K562 (cell line): ENCODE results near the gene AKAP10. TPM values are rescaled to one million over a fixed set of nuclear protein-coding genes. Genes with fewer than 3 reads are reported as not detected.

ENCODE experiments used
- ATAC-seq: fragments of 200-7000 bp; cut with Tn5 transposase; 3 replicates; pipeline ENCODE4 v1.9.1; 2020; ENCODE audit warnings: moderate library complexity
- BruUV-seq: library from RNA; stranded (reverse); fragments of 400-500 nt; replicated peaks from 2 replicates; lab custom pipeline; 2021; lab: Mats Ljungman, UMichigan
- CTCF ChIA-PET: fragments of 300-600 bp; formaldehyde crosslinking; extraction: SDS; loops from one replicate; lab custom pipeline; 2021; ENCODE audit warnings: low intra/inter-chr PET ratio; lab: Yijun Ruan, JAX
- POLR2A ChIA-PET: fragments of 300-600, 350-650 bp; sonication (Branson Sonifier 250); formaldehyde crosslinking; extraction: SDS; loops from one replicate; lab custom pipeline; 2021; ENCODE audit warnings: antibody characterized with exemption, inconsistent platforms; lab: Yijun Ruan, JAX
- DNase-seq, 4 experiments: peaks; one replicate each; pipeline versions ENCODE4 v3.0.0 to v3.0.0-alpha.2; 2011 to 2018; ENCODE audit warnings: low spot score in 3 of 4, mixed read lengths in 3 of 4; ENCODE audit errors: extremely low read depth in 1 of 4
- FAIRE-seq: peaks from 2 replicates; lab custom pipeline; 2011; peaks lifted over from hg19 to GRCh38; lab: Jason Lieb, UNC
- H2AFZ ChIP-seq: 2 replicates; pipeline ENCODE4 v1.6.0; 2011; ENCODE audit warnings: low read depth, low read length, control low read depth, inconsistent platforms
- H3K27ac ChIP-seq: fragments of 200-600 bp; 3 replicates; pipeline ENCODE4 v1.8.0; 2011; ENCODE audit warnings: low read depth, mild to moderate bottlenecking, control low read depth, inconsistent platforms, low read length, moderate library complexity, mixed read lengths; ENCODE audit errors: extremely low read depth
- H3K27me3 ChIP-seq, 2 experiments: fragments of 300-600 bp in 1 of 2; 2 replicates in 1 of 2; 3 replicates in 1 of 2; pipeline versions ENCODE4 v1.6.0 to v1.8.0; 2011; ENCODE audit warnings: inconsistent platforms in 2 of 2, low read length in 2 of 2, mild to moderate bottlenecking in 1 of 2, mixed read lengths in 1 of 2, moderate library complexity in 1 of 2; ENCODE audit not compliant: control insufficient read depth in 2 of 2, insufficient read depth in 2 of 2
- H3K36me3 ChIP-seq: fragments of 300-600 bp; 3 replicates; pipeline ENCODE4 v1.8.0; 2011; ENCODE audit warnings: mild to moderate bottlenecking, low read length, inconsistent platforms; ENCODE audit not compliant: control insufficient read depth, insufficient read depth
- H3K4me1 ChIP-seq, 2 experiments: fragments of 200-600 bp in 1 of 2; replicated peaks in 1 of 2; 2 replicates in 1 of 2; 3 replicates in 1 of 2; pipeline versions ENCODE4 v1.5.1 to v1.8.0; 2011; ENCODE audit warnings: inconsistent platforms in 2 of 2, low read length in 2 of 2, mild to moderate bottlenecking in 1 of 2, mixed read lengths in 1 of 2, moderate library complexity in 1 of 2; ENCODE audit not compliant: control insufficient read depth in 2 of 2, insufficient read depth in 2 of 2
- H3K4me2 ChIP-seq: 2 replicates; pipeline ENCODE4 v1.6.1; 2011; ENCODE audit warnings: low read length, control low read depth, inconsistent platforms, mixed read lengths; ENCODE audit not compliant: insufficient read depth
- H3K4me3 ChIP-seq: fragments of 200-600 bp; sonication (generic), shearing (Covaris generic); 2 replicates; pipeline ENCODE4 v1.5.1; 2016; ENCODE audit warnings: control low read depth, inconsistent platforms
- H3K79me2 ChIP-seq: fragments of 200-600 bp; 3 replicates; pipeline ENCODE4 v1.8.0; 2011; ENCODE audit warnings: low read length, inconsistent platforms; ENCODE audit not compliant: control insufficient read depth, insufficient read depth
- H3K9ac ChIP-seq, 2 experiments: 2 replicates each; pipeline versions ENCODE4 v1.6.0 to v1.6.1; 2011; ENCODE audit warnings: low read depth in 2 of 2, low read length in 2 of 2, control low read depth in 1 of 2, inconsistent platforms in 1 of 2, mild to moderate bottlenecking in 1 of 2, mixed read lengths in 1 of 2; ENCODE audit not compliant: insufficient read depth in 1 of 2
- H3K9me1 ChIP-seq: one replicate; pipeline ENCODE4 v1.6.0; 2011; ENCODE audit warnings: inconsistent platforms, mild to moderate bottlenecking, low read length, moderate library complexity; ENCODE audit not compliant: control insufficient read depth, insufficient read depth
- H3K9me3 ChIP-seq: replicated peaks from 2 replicates; pipeline ENCODE4 v1.5.1; 2011; ENCODE audit warnings: low read depth, low read length, inconsistent platforms; ENCODE audit not compliant: control insufficient read depth, insufficient read depth
- H4K20me1 ChIP-seq: replicated peaks from 2 replicates; pipeline ENCODE4 v1.6.1; 2011; ENCODE audit warnings: low read length, inconsistent platforms, mixed read lengths; ENCODE audit not compliant: control insufficient read depth, insufficient read depth
- AFF1 ChIP-seq, 2 experiments: fragments of 450-650 bp; IDR thresholded peaks; 2 replicates each; pipeline ENCODE4 v1.6.1; 2018; ENCODE audit warnings: mild to moderate bottlenecking in 2 of 2, low read depth in 1 of 2; ENCODE audit not compliant: partially characterized antibody in 2 of 2
- KDM5B ChIP-seq: fragments of 200-600 bp; sonication (generic); IDR thresholded peaks from 2 replicates; pipeline ENCODE4 v1.6.1; 2012; ENCODE audit warnings: low read depth, mild to moderate bottlenecking, moderate library complexity, low read length, control low read depth, inconsistent platforms; ENCODE audit not compliant: insufficient replicate concordance
- MEF2D ChIP-seq: conservative IDR thresholded peaks from 2 replicates; pipeline ENCODE4 v1.6.1; 2016; ENCODE audit warnings: low read depth, missing genetic modification characterization, missing compliant biosample characterization
- WGBS: fragments of 100-300 bp; shearing (Covaris generic); methylation state at CpG from one replicate; pipeline ENCODE4 v1.1.6; 2016; ENCODE audit warnings: low coverage, mixed read lengths; ENCODE audit not compliant: insufficient coverage; ENCODE audit errors: missing lambda C conversion rate; 5-methylcytosine and 5-hydroxymethylcytosine counted together
- in situ Hi-C: fragments of 300-500 bp; cut with MboI; formaldehyde crosslinking; loops from 4 replicates; pipeline ENCODE4 v1.15.0; 2018; ENCODE audit warnings: inconsistent platforms, mixed read lengths
- intact Hi-C: fragments of 100-400 bp; cut with micrococcal nuclease; formaldehyde crosslinking; loops from 2 replicates; pipeline ENCODE4 v1.14.2; 2022
- polyA plus RNA-seq, 8 experiments: library from polyadenylated mRNA; depleted of rRNA in 4 of 8; stranded (reverse) in 5 of 8; unstranded in 3 of 8; fragments of >200 nt; fragmentation: Nextera tagmentation in 2 of 8; fragmentation: Illumina TruSeq in 1 of 8; extraction: Ambion mirVana in 2 of 8; extraction: Trizol in 1 of 8; gene quantifications; 2 replicates each; pipeline versions ENCODE4 v1.2.1 to v1.2.3, GENCODE V29; 2011 to 2014; ENCODE audit warnings: inconsistent platforms in 1 of 8, missing spikeins in 1 of 8
- total RNA-seq, 7 experiments: library from RNA; depleted of rRNA in 6 of 7; stranded (reverse); fragments of >200 nt in 6 of 7; fragmentation: Illumina TruSeq in 2 of 7; extraction: Trizol in 2 of 7; gene quantifications; 2 replicates each; pipeline versions ENCODE4 v1.2.1 to v1.2.3, GENCODE V29; 2011 to 2021; ENCODE audit warnings: low replicate concordance in 1 of 7
- TF ChIP-seq, protein P1 (sequence below): sonication (generic); formaldehyde crosslinking; IDR thresholded peaks from 2 replicates; pipeline ENCODE4 v1.8.1; 2023; ENCODE audit warnings: mild to moderate bottlenecking, missing genetic modification reagents

The AKAP10 gene
- total and polyA plus RNA-seq, 9 of the 15 experiments (the other 6 are each of a cell fraction or from before 2014, with no cell fraction given) = 4.0 to 20.3 (median 8.2) TPM

- no peak overlapping the region for H3K4me2 ChIP-seq
- H3K36me3 ChIP-seq = peaks cover 9% of the 10 kb centered on the region; the same call in 1 of the 3 replicates
- no peak overlapping the region for H3K9ac ChIP-seq
- FAIRE-seq (no peak), DNase-seq (no peak), ATAC-seq (no peak)
- peaks cover 9% of the 10 kb centered on the region for H3K9me3 ChIP-seq
- H2AFZ ChIP-seq = no peak overlapping the region
- intact Hi-C loops = no loop called here
- no peaks in the 10 kb centered on the region for H3K27me3 ChIP-seq
- H3K27ac ChIP-seq = no peak overlapping the region
- no peaks in the 10 kb centered on the region for H4K20me1 ChIP-seq
- no peaks in the 10 kb centered on the region for H3K9me1 ChIP-seq
- peaks cover 7 to 8% of the 10 kb centered on the region in 2 experiments; a peak in 4 of 5 replicates for H3K4me1 ChIP-seq
- in situ Hi-C loops = no loop called here
- no peak overlapping the region for H3K4me3 ChIP-seq
- no TSS peak for BruUV-seq
- CTCF ChIA-PET = no interaction called here
- WGBS = 82% methylated on average over 20 of the region's 43 CpGs
- POLR2A ChIA-PET = no interaction called here
- peaks cover 26% of the 10 kb centered on the region for H3K79me2 ChIP-seq
- TF ChIP-seq, protein P1, sequence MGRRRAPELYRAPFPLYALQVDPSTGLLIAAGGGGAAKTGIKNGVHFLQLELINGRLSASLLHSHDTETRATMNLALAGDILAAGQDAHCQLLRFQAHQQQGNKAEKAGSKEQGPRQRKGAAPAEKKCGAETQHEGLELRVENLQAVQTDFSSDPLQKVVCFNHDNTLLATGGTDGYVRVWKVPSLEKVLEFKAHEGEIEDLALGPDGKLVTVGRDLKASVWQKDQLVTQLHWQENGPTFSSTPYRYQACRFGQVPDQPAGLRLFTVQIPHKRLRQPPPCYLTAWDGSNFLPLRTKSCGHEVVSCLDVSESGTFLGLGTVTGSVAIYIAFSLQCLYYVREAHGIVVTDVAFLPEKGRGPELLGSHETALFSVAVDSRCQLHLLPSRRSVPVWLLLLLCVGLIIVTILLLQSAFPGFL (CRISPR knock-in tag) = no peak
- no peak for TF ChIP-seq KDM5B
- TF ChIP-seq AFF1 (IDR thresholded peaks at IDR 0.05; ENCODE audit: low read depth in 1 of 2, partially characterized antibody in 2 of 2) = no peak
- TF ChIP-seq MEF2D (tag) = no peak
Observed at GRCh38 chr17:19979917-19980770, 2.5 kb upstream of the AKAP10 start.
